Naive B cell (primary cell): ENCODE measurements around the gene TNXB. TPM values are rescaled to one million over a fixed set of nuclear protein-coding genes. Genes with fewer than 3 reads are reported as not detected.
"Not testable (repeated sequence)": the region's sequence is repeated elsewhere in the genome, so short reads cannot be mapped to it uniquely, and the experiment has no call there.

ENCODE experiments used
- ATAC-seq, 2 donors: fragments of 150-1000 bp; cut with Tn5 transposase; 2 replicates each; pipeline ENCODE4 v1.10.0; 2021; ENCODE audit warnings: low read depth in 2 of 2, mild to moderate bottlenecking in 2 of 2, moderate library complexity in 2 of 2
- DNase-seq: peaks from one replicate; pipeline ENCODE4 v3.0.0; 2022
- H3K27ac Mint-ChIP-seq, 6 donors: one replicate each; pipeline ENCODE4 v1.8.0; 2020 to 2022; ENCODE audit warnings: mild to moderate bottlenecking in 6 of 6, mixed read lengths in 6 of 6, moderate library complexity in 5 of 6, inconsistent platforms in 2 of 6
- H3K27me3 Mint-ChIP-seq, 3 donors: one replicate each; pipeline ENCODE4 v1.8.0; 2021 to 2022; ENCODE audit warnings: mixed read lengths in 3 of 3, mild to moderate bottlenecking in 1 of 3
- H3K36me3 Mint-ChIP-seq, 2 donors: one replicate each; pipeline ENCODE4 v1.8.0; 2020 to 2022; ENCODE audit warnings: mixed read lengths in 2 of 2, inconsistent platforms in 1 of 2, mild to moderate bottlenecking in 1 of 2
- H3K4me1 Mint-ChIP-seq, 3 donors: one replicate each; pipeline ENCODE4 v1.8.0; 2020 to 2022; ENCODE audit warnings: mixed read lengths in 3 of 3, inconsistent platforms in 1 of 3, mild to moderate bottlenecking in 1 of 3, moderate library complexity in 1 of 3
- H3K4me3 Mint-ChIP-seq, 8 donors: one replicate each; pipeline ENCODE4 v1.8.0; 2020 to 2022; ENCODE audit warnings: mild to moderate bottlenecking in 8 of 8, mixed read lengths in 8 of 8, moderate library complexity in 8 of 8, inconsistent platforms in 2 of 8
- H3K9me3 Mint-ChIP-seq, 7 donors: one replicate each; pipeline ENCODE4 v1.8.0; 2020 to 2022; ENCODE audit warnings: mixed read lengths in 7 of 7, mild to moderate bottlenecking in 5 of 7, inconsistent platforms in 2 of 7, moderate library complexity in 1 of 7
- polyA plus RNA-seq, 6 donors: library from polyadenylated mRNA; unstranded; fragments of 300-500 nt; fragmentation: Illumina TruSeq; gene quantifications; one replicate each; pipeline ENCODE4 v1.2.3, GENCODE V29; 2021; ENCODE audit warnings: low read depth in 6 of 6

The TNXB gene
- polyA plus RNA-seq, 6 donors from 2014 or later, result 0.23 to 0.44 TPM; not detected in 4

DNA sequence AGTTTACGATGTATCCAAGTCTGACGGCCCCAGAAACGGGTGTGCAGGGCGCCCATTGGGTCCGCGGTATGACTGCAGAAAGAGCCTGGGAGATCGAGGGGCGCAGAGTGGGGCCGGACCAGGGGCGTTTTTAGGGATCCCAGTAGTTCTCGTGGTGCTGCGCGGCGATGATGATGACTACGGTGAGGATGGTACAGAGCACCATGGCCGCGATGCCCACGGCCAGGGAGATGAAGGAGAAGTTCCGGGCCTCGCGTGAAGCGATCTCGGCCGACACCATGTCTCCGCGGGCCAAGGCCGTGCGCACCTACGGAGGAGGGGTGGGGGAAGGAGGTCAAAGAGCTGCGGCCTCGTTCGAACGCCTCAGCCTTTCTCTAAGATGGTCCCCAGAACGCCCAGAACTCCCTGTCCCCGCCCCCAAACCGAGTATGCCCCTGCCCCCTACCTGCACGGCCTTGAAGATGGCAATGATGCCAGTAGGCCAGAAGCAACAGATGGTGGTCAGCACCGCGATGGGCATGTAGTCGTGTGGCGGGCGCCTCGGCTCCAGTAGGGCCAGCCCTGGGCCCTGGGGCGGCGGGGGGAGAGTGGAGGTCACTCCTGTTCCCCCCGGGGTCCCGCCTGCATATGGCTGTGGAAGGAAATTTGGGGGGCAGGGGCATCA, 40.1 kb upstream of the TNXB start:
- Mint-ChIP-seq H3K27ac (peak overlapping the region in 2 of 6 donors; percentile 66 to 72), H3K9me3 (peaks cover 0 to 8% (median 0%) of the 10 kb centered on the region in 7 donors), H3K4me3 (peak overlapping the region; percentile 78 to 90 (median 83)), H3K27me3 (peaks cover 58 to 79% (median 77%) of the 10 kb centered on the region in 3 donors), H3K4me1 (peaks cover 42 to 52% (median 43%) of the 10 kb centered on the region in 3 donors), H3K36me3 (peaks cover 0 to 10% of the 10 kb centered on the region in 2 donors)
- ATAC-seq (peak; percentile 11 to 23), DNase-seq (no peak)

DNA sequence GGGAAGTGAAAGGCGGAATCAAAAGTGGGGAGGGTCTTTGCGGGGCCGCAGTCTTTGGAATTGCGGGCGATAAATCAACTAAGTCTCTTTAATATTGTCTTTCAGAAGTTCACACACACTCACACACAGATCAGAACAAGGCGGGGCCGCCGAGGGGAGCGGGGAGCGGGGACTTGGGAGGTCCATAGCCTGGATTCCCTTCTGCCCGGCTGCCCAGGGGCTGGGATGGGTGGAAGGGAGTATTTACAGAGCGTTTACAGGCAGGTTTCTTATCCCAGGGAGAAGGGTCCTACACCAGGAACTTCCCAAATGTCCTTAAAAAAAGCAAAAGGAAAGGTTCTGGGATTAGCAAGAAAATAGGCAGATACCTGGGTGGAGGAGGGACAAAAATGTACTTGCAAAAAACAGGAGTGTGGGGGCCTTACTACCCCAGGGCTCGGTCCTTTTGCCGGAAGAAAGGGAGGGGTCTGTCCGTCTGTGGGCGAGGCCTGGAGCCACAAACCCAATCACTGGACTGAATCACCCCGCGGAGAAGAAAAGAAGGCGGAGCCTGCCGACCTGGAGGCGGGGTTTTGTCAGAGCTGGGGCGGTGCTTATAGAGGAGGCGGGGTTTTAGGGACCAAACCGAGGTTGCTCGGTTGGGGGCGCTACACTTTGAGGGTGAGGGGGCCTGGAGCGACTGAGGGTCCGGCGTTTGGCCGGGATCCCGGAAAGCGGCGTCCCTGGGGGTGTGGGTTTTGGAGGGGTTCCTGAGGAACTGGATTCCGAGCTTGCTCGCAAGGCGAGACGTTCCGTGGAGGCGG, 39.4 kb upstream of the TNXB start:
- DNase-seq (peak; percentile 50), ATAC-seq (peak; percentile 75 to 78)
- H3K27ac Mint-ChIP-seq, result peak overlapping the region in 4 of 6 donors; percentile 66 to 76 (median 70)
- H3K4me1 Mint-ChIP-seq, result peaks cover 36 to 44% (median 36%) of the 10 kb centered on the region in 3 donors
- H3K4me3 Mint-ChIP-seq, result peak overlapping the region; percentile 78 to 90 (median 83)
- peaks cover 58 to 77% (median 73%) of the 10 kb centered on the region in 3 donors for H3K27me3 Mint-ChIP-seq
- H3K9me3 Mint-ChIP-seq, result peaks cover 0 to 8% (median 0%) of the 10 kb centered on the region in 7 donors
- H3K36me3 Mint-ChIP-seq, result peaks cover 0 to 10% of the 10 kb centered on the region in 2 donors

DNA sequence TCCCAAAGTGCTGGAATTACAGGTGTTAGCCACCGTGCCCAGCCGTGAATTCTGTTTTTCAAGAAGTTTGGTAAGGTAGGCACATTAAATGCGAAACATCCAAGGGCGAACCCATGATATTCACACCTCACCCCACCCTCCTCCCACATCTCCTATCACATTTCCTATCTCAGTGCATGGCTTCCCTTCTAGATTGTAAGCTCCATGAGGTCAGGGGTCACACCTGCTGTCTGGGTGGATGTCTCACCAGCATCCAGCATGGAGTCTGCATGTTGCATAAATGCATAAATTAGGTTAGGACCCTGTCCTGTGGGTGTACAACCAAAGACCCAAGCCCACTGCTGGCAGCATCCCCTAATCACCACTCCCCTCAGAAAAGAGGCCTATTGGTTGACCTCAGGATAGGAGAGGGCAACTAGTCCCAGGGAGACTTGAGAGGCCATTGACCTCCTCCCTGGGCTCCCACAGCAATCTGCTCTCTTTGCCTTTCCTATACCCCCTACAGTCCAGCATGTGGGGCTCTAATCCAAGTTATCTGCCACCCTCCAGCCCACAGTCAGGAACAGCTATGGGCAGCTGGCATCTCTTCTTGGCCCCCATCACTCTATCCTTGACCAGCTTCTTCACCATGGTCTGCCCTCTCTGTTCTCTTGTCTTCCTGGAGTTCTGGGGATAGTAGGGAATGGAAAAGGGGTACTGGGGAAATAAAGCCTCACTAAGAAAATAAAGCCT, 38.4 kb upstream of the TNXB start:
- no peak for DNase-seq
- Mint-ChIP-seq H3K4me3 (peak overlapping the region in 1 of 8 donors; percentile 80), H3K27me3 (peaks cover 53 to 70% (median 68%) of the 10 kb centered on the region in 3 donors), H3K36me3 (peaks cover 0 to 10% of the 10 kb centered on the region in 2 donors), H3K4me1 (peaks cover 27 to 37% (median 28%) of the 10 kb centered on the region in 3 donors), H3K27ac (no peak overlapping the region), H3K9me3 (peaks cover 0 to 8% (median 0%) of the 10 kb centered on the region in 7 donors)
- no peak for ATAC-seq

DNA sequence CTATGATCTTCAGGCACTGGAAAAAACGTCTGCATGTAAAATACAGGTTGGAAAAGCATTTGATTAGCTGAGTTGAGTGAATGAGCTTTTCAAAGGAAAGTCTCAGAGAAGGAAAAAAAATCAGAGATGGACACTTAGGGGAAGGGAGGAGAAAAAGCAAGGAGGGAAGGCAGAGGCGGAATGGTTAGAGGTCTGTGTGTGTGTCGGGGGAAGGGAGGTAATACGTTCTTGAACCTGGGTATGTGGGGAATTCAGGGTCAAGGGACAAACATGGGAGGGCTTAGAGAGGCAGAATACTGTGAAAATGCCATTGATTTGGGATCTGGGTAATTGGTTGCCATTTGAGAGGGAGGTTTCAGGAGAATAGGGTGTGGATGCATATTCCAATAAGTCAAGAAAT, 37.5 kb upstream of the TNXB start:
- Mint-ChIP-seq H3K4me3 (no peak overlapping the region), H3K9me3 (peaks cover 0 to 8% (median 0%) of the 10 kb centered on the region in 7 donors), H3K27me3 (peaks cover 50 to 70% (median 67%) of the 10 kb centered on the region in 3 donors), H3K36me3 (peaks cover 0 to 10% of the 10 kb centered on the region in 2 donors), H3K27ac (peak overlapping the region in 1 of 6 donors; percentile 0), H3K4me1 (peaks cover 25 to 31% (median 27%) of the 10 kb centered on the region in 3 donors)
- no peak for DNase-seq
- ATAC-seq, result no peak

DNA sequence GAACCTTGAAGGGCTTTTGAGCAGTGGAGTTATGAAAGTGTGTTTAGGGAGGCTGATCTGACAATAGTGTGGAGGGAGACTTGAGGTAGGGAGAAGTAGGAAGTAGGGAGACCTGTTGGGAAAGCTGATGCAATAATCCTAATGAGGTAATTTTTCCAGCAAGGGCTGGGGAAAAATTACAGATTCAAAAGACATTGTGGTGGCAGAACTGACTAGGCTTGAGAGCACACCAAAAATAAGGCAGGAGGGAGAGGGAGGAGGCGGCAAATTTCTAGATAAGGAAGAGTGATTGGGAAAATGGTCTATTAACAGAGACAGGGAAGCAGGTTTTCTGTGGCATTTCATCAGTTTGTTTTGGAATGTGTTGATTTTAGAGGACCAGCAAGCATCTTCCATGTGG, 37.1 kb upstream of the TNXB start:
- Mint-ChIP-seq H3K9me3 (peaks cover 0 to 8% (median 0%) of the 10 kb centered on the region in 7 donors), H3K27ac (peak overlapping the region in 1 of 6 donors; percentile 47), H3K27me3 (peaks cover 48 to 70% (median 66%) of the 10 kb centered on the region in 3 donors), H3K4me1 (peaks cover 25 to 27% (median 26%) of the 10 kb centered on the region in 3 donors), H3K36me3 (peaks cover 0 to 10% of the 10 kb centered on the region in 2 donors), H3K4me3 (no peak overlapping the region)
- DNase-seq (no peak), ATAC-seq (no peak)

DNA sequence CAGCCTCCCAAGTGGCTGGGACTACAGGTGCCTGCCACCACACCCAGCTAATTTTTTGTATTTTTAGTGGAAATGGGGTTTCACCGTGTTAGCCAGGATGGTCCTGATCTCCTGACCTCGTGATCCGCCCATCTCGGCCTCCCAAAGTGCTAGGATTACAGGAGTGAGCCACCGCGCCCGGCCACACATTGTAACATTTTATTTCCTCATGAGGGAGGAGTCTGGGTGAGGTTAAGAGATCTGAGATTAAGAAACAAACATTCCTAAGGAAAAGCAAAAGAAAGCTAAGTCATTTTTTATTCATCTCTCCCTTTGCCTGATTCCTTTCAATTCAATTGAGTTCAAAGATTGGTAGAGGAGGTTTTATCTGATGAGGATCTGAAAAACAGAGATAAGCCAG, 35.1 kb upstream of the TNXB start:
- Mint-ChIP-seq H3K27me3 (peaks cover 40 to 57% (median 52%) of the 10 kb centered on the region in 3 donors), H3K27ac (peak overlapping the region in 1 of 6 donors; percentile 15), H3K36me3 (peaks cover 0 to 10% of the 10 kb centered on the region in 2 donors)

DNA sequence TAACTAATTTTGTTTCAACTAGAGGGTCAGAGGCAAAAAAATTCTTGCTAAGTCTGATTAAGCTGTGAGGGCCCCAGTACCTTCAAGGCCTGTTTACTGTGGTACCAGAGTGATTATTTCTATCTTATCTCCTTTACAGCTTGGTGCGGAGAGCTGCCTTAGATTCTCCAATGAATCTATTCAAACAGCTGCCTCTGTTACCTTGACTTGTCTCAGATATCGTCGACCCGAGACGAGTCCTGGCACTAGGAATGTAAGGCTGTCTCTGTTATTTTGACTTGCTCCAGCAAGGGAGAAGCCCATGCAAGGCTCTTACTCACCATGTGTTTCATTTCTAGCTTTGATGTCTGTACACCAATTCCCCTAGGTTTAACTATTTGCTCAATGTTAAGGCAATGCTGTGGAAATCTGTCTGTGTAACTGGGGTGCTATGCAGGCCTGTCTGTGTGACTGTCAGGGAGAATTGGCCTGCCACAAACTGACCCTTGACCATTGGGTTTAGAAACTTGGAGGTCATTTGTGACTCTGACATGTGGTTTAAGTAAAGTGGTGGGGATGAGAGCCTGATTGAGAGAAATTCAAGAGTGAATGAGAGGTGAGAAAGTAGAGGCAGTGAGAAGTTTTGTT, 31.4 kb upstream of the TNXB start:
- no peak overlapping the region for H3K27ac Mint-ChIP-seq
- H3K27me3 Mint-ChIP-seq, result peaks cover 14 to 22% (median 16%) of the 10 kb centered on the region in 3 donors
- no peak overlapping the region for H3K4me3 Mint-ChIP-seq
- no peaks in the 10 kb centered on the region for H3K36me3 Mint-ChIP-seq
- ATAC-seq (no peak), DNase-seq (no peak)
- H3K4me1 Mint-ChIP-seq, result peaks cover 0 to 5% (median 0%) of the 10 kb centered on the region in 3 donors
- no peaks in the 10 kb centered on the region for H3K9me3 Mint-ChIP-seq

More for the DNA sequence above, 35.1 kb upstream of the TNXB start:
- not testable (repeated sequence) for ATAC-seq, H3K9me3 Mint-ChIP-seq, H3K4me3 Mint-ChIP-seq, DNase-seq
- H3K4me1 Mint-ChIP-seq, result peaks cover 13 to 18% (median 15%) of the 10 kb centered on the region in 3 donors

DNA sequence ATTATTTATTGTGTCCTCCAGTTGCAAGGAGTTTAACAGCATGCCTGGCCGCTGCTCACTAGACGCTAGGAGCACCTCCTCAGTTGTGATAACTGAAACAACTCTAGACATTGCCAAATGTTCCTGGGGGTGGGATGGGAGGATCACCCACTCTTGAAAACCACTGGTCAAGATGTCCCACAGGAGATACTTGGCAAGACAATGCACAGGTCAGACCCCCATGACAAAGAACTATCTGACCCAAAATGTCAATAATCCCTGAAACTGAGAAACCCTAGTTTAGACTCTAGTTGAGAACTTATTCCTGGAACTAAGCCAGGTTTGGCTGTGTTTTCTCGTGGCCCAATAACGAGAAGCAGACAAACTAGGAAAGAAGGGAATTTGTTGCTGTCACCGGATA, 30.5 kb upstream of the TNXB start:
- Mint-ChIP-seq H3K27ac (no peak overlapping the region), H3K4me3 (no peak overlapping the region), H3K4me1 (peaks cover 0 to 5% (median 0%) of the 10 kb centered on the region in 3 donors), H3K36me3 (no peaks in the 10 kb centered on the region), H3K9me3 (no peaks in the 10 kb centered on the region), H3K27me3 (peaks cover 14 to 31% (median 16%) of the 10 kb centered on the region in 3 donors)
- no peak for ATAC-seq
- DNase-seq, result no peak

DNA sequence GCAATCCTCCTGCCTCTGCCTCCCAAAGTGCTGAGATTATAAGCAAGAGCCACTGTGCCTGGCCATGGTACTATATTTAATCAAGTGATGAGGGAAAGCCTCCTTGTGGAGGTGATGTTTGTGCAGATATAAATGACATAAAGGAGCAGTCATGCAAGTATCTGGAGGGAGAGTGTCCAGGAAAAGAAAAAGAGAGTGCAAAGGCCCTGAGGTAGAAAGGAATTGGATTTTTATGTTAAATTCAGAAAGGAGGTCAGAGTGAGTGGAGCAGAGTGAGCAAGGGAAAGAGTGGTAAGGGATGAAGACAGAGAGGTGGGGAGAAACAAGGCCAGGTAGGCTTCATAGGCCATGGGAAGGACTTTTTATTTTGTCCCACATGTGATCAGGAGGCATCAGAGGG, 28.3 kb upstream of the TNXB start:
- Mint-ChIP-seq H3K9me3 (no peaks in the 10 kb centered on the region), H3K36me3 (no peaks in the 10 kb centered on the region), H3K27me3 (peaks cover 11 to 40% (median 22%) of the 10 kb centered on the region in 3 donors), H3K27ac (no peak overlapping the region), H3K4me1 (peaks cover 0 to 5% (median 0%) of the 10 kb centered on the region in 3 donors), H3K4me3 (no peak overlapping the region)
- no peak for ATAC-seq
- no peak for DNase-seq

DNA sequence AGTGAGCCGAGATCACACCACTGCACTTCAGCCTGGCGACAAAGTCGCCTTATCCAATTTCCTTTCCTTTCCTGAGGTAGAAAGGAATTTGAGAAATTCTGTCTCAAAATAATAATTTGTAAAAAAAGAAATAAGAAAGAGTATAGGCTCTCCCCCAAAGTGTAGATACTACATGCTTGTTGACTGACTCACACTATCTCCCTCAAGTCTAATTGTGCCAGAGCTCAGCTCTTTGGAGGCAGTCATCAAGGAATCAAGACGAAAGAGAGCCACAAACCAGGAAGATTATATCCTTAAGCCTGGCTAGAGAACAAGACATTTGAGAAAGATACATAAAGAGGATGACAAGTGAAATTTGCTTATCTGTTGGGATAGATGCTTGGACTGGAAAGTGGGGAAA, 24.6 kb upstream of the TNXB start:
- no peak for DNase-seq
- Mint-ChIP-seq H3K9me3 (peaks cover 0 to 2% (median 0%) of the 10 kb centered on the region in 7 donors), H3K27ac (no peak overlapping the region), H3K4me3 (no peak overlapping the region), H3K27me3 (peaks cover 6 to 21% (median 9%) of the 10 kb centered on the region in 3 donors), H3K4me1 (peaks cover 7 to 20% (median 15%) of the 10 kb centered on the region in 3 donors), H3K36me3 (no peaks in the 10 kb centered on the region)
- ATAC-seq, result no peak

DNA sequence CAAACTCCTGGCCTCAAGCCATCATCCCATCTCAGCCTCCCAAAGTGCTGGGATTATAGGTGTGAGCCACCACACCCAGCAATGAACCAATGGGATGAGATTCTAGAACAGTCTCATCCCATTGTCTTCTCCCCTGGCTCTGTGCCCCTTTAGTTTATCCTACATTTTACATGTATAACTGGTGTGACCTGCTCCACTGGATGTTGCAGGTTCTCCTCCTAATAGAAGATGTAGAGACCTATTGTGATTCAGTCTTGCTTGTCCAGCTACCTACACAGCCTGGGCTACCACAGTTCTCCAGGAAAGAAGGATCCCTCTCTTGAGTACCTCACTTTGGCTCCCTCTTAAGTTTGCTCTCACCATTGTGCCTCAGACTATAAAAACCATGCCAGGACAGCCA, 23.0 kb upstream of the TNXB start:
- peaks cover 22 to 36% (median 30%) of the 10 kb centered on the region in 3 donors for H3K4me1 Mint-ChIP-seq
- no peak for ATAC-seq
- DNase-seq, result no peak
- H3K36me3 Mint-ChIP-seq, result no peaks in the 10 kb centered on the region
- H3K27ac Mint-ChIP-seq, result peak overlapping the region in 1 of 6 donors; percentile 49
- peak overlapping the region in 3 of 8 donors; percentile 36 to 42 (median 39) for H3K4me3 Mint-ChIP-seq
- peaks cover 0 to 2% (median 0%) of the 10 kb centered on the region in 7 donors for H3K9me3 Mint-ChIP-seq
- peaks cover 6 to 21% (median 9%) of the 10 kb centered on the region in 3 donors for H3K27me3 Mint-ChIP-seq

DNA sequence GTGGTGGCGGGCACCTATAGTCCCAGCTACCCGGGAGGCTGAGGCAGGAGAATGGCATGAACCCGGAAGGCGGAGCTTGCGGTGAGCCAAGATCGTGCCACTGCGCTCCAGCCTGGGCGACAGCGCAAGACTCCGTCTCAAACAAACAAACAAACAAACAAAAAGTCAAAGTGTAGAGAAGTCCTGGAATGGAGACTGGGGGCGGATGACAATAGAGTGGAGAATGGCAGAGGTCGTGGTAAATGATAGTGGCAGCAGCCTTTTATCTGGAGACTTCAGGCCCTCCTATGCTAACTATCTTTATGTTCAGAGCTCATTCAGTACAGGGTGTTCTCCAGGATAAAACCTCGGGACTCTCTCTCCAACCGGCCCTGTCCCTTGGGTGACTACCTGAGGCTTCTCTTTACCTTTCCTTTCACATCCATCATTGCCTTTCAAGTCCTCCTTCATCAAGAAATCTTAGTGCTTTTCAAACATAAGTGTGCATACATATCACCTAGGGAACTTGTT, 22.4 kb upstream of the TNXB start:
- Mint-ChIP-seq H3K4me1 (peaks cover 27 to 43% (median 36%) of the 10 kb centered on the region in 3 donors), H3K9me3 (peaks cover 0 to 2% (median 0%) of the 10 kb centered on the region in 7 donors), H3K27ac (peak overlapping the region in 3 of 6 donors; percentile 10 to 59 (median 27)), H3K36me3 (no peaks in the 10 kb centered on the region), H3K27me3 (peaks cover 6 to 21% (median 9%) of the 10 kb centered on the region in 3 donors), H3K4me3 (peak overlapping the region in 7 of 8 donors; percentile 20 to 75 (median 50))
- DNase-seq, result no peak
- no peak for ATAC-seq
